Pancreas (tissue), 10 donors: ENCODE results near the gene TSPAN14. TPM values are rescaled to one million over a fixed set of nuclear protein-coding genes. Genes with fewer than 3 reads are reported as not detected.

Experiments used
- ATAC-seq, 4 donors: fragments of 200-7000 bp; cut with Tn5 transposase; one replicate each; pipeline versions ENCODE4 v1.8.0 to v1.9.1; 2020; ENCODE audit warnings: mild to moderate bottlenecking in 4 of 4, moderate library complexity in 4 of 4
- DNase-seq, 6 donors: peaks; one replicate each; pipeline ENCODE4 v3.0.0-alpha.2; 2020
- FAIRE-seq: peaks from 2 replicates; lab custom pipeline; 2012; peaks lifted over from hg19 to GRCh38; lab: Jason Lieb, UNC
- H3K27ac ChIP-seq, 4 donors: fragments of 200-600 bp; sonication (generic); 1 replicate in 3 of 4; 2 replicates in 1 of 4; pipeline versions ENCODE4 v1.5.0 to v1.8.0; 2020
- H3K27me3 ChIP-seq, 4 donors: fragments of 200-600 bp; one replicate each; pipeline ENCODE4 v1.8.0; 2021
- H3K36me3 ChIP-seq, 3 donors: fragments of 200-600 bp; sonication (generic) in 1 of 3; one replicate each; pipeline versions ENCODE4 v1.5.0 to v1.8.0; 2020 to 2021
- H3K4me1 ChIP-seq, 3 donors: fragments of 200-600 bp; one replicate each; pipeline ENCODE4 v1.8.0; 2021
- H3K4me3 ChIP-seq, 4 donors: fragments of 200-600 bp; sonication (generic) in 2 of 4; one replicate each; pipeline versions ENCODE4 v1.5.0 to v1.8.0; 2020 to 2021
- H3K9me3 ChIP-seq, 4 donors: fragments of 200-600 bp; one replicate each; pipeline ENCODE4 v1.8.0; 2021
- CTCF ChIP-seq, 4 donors: fragments of 200-600 bp; sonication (generic) in 3 of 4; IDR thresholded peaks; one replicate each; pipeline versions ENCODE4 v1.5.0 to v1.8.0; 2021; ENCODE audit warnings: antibody characterized with exemption in 4 of 4
- WGBS, 2 donors: extraction: QIAGEN DNeasy Blood & Tissue Kit; methylation state at CpG; one replicate each; pipeline ENCODE4 v1.1.7; 2013; 5-methylcytosine and 5-hydroxymethylcytosine counted together
- intact Hi-C, 3 donors: fragments of 100-400 bp; cut with DNase I; formaldehyde crosslinking; loops; one replicate each; pipeline versions ENCODE4 v1.11.1 to v1.14.2; 2022
- polyA plus RNA-seq, 2 donors: library from polyadenylated mRNA; stranded (reverse); fragments of 200-250 nt; gene quantifications; one replicate each; pipeline ENCODE4 v1.2.3, GENCODE V29; 2013
- total RNA-seq, 6 donors: library from RNA; stranded (reverse); fragmentation: NEBNext Ultra II Directional in 4 of 6; extraction: Animal tissue kit (Norgen Biotek cat#: 25700) in 4 of 6; gene quantifications; one replicate each; pipeline versions ENCODE4 v1.2.1 to v1.2.4, GENCODE V29; 2021 to 2023
- donor health status: healthy with polysubstance abuse.
- donor health status: DM: no; HTN: no; CAD: no; lungs with moderate emphysema.
- donor health status: DM: no; HTN: no; CAD: no.
- donor health status: control.
- donor health status: control.
- donor health status: Bipolar disorder and iron deficiency.
- donor health status: DM: yes; HTN: yes; CAD: no.
- donor health status: DM: no; HTN: no; CAD: no.
- donor health status: DM: no; HTN: no; CAD: no.
- donor health status: DM: yes; HTN: yes; CAD: no.

The TSPAN14 gene
- total and polyA plus RNA-seq, 8 donors, result 10.6 to 61.9 (median 23.2) TPM

GRCh38 chr10:80447436-80448190, 6.5 kb upstream of the TSPAN14 start:
- DNase-seq (no peak), ATAC-seq (no peak), FAIRE-seq (no peak)
- Histone ChIP-seq H3K4me1 (no peaks in the 10 kb centered on the region), H3K9me3 (no peaks in the 10 kb centered on the region), H3K27me3 (no peaks in the 10 kb centered on the region), H3K36me3 (no peaks in the 10 kb centered on the region), H3K27ac (no peak overlapping the region), H3K4me3 (no peak overlapping the region)
- 65 to 80% methylated on average over 7 of the region's 7 CpGs for WGBS, 2 donors
- intact Hi-C loops, result loop anchor here (5.0 to 10.0 kb wide), 3 partner anchors 55 to 60 kb away; no protein-coding TSS in a partner anchor
- TF ChIP-seq CTCF (IDR thresholded peaks at IDR 0.05), result no peak

GRCh38 chr10:80448209-80448942, 5.7 kb upstream of the TSPAN14 start:
- no peaks in the 10 kb centered on the region for H3K27me3 ChIP-seq
- H3K4me1 ChIP-seq, result peaks cover 0 to 6% (median 5%) of the 10 kb centered on the region in 3 donors
- FAIRE-seq, result no peak
- no peak for DNase-seq
- 93 to 95% methylated on average over 4 of the region's 4 CpGs for WGBS, 2 donors
- no peak overlapping the region for H3K27ac ChIP-seq
- no peaks in the 10 kb centered on the region for H3K9me3 ChIP-seq
- no peak for ATAC-seq
- no peak overlapping the region for H3K4me3 ChIP-seq
- H3K36me3 ChIP-seq, result no peaks in the 10 kb centered on the region
- no peak for TF ChIP-seq CTCF (IDR thresholded peaks at IDR 0.05)
- intact Hi-C loops, result loop anchor here (5.0 to 10.0 kb wide), 3 partner anchors 54 to 59 kb away; no protein-coding TSS in a partner anchor

GRCh38 chr10:80449520-80449919, 4.6 kb upstream of the TSPAN14 start:
- 50 to 52% methylated on average over 2 of the region's 2 CpGs for WGBS, 2 donors
- TF ChIP-seq CTCF (IDR thresholded peaks at IDR 0.05), result no peak
- Histone ChIP-seq H3K27me3 (no peaks in the 10 kb centered on the region), H3K4me1 (peaks cover 0 to 8% (median 8%) of the 10 kb centered on the region in 3 donors), H3K36me3 (no peaks in the 10 kb centered on the region), H3K4me3 (no peak overlapping the region), H3K9me3 (no peaks in the 10 kb centered on the region), H3K27ac (no peak overlapping the region)
- DNase-seq (no peak), ATAC-seq (no peak), FAIRE-seq (no peak)
- intact Hi-C loops, result loop anchor here (5.0 to 10.0 kb wide), 3 partner anchors 53 to 58 kb away; no protein-coding TSS in a partner anchor

- WGBS, 2 donors, result 97 to 100% methylated on average over 1 of the region's 1 CpG
- no peak for ATAC-seq
- intact Hi-C loops, result no loop called here
- no peak overlapping the region for H3K4me3 ChIP-seq
- no peaks in the 10 kb centered on the region for H3K27me3 ChIP-seq
- no peaks in the 10 kb centered on the region for H3K9me3 ChIP-seq
- TF ChIP-seq CTCF (IDR thresholded peaks at IDR 0.05), result no peak
- H3K36me3 ChIP-seq, result no peaks in the 10 kb centered on the region
- no peak for DNase-seq
- no peak overlapping the region for H3K27ac ChIP-seq
- peaks cover 0 to 17% (median 8%) of the 10 kb centered on the region in 3 donors for H3K4me1 ChIP-seq
- no peak for FAIRE-seq
Measured at GRCh38 chr10:80451132-80451531, 3.0 kb upstream of the TSPAN14 start.
